ENCODE results near the gene NLK.
"Not testable (repeated sequence)": the region's sequence is repeated elsewhere in the genome, so short reads cannot be mapped to it uniquely, and the experiment has no call there.

NLK gene

DNA sequence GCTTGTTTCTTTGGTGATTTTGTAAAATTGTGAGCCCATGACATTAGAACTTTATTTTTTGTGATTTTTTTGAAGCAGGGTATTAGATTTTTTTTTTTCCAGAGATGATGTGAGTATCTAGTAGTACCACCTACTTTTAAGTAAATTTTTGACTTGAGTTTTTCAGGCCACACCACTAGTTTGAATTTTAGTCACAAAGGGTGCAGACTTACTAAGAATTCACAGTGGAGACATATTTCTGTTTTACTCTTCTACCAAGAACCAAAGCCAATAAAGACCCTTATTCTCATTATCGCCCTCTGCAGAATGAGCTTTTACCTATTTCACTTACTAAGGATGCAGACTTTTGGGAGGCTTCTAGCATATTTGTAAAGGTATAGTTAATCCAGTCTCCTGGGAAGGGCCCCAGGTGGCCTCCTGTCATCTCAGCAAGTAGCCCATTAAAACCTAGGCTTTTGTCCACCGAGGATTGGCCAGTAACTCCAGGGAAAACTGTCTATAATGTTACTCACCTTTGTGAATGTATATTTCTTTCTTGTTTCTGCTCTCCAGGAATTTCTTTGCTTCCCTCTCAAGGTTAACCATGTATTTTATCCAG is 30.6 kb downstream of the NLK start:
- no peak for DNase-seq (ENCODE audit: low spot score)

DNA sequence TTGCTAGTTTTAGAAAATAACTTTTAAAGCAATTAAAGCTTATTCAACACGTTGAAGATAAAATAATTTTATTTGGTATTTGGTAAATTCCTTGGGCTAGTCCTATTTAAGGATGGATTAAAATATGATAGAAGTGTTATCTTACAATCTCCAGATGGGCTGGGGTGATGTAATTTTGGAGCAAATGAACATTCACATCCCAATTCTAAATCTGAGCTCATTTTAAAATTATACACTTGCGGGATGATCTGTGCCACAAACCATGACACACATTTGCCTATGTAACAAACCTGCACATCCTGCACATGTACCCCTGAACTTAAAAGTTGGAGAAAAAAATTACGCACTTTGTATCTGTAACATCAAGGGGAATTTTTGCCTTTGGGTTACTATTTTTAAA is 31.5 kb downstream of the NLK start:
- no peak for DNase-seq (ENCODE audit: low spot score)

DNA sequence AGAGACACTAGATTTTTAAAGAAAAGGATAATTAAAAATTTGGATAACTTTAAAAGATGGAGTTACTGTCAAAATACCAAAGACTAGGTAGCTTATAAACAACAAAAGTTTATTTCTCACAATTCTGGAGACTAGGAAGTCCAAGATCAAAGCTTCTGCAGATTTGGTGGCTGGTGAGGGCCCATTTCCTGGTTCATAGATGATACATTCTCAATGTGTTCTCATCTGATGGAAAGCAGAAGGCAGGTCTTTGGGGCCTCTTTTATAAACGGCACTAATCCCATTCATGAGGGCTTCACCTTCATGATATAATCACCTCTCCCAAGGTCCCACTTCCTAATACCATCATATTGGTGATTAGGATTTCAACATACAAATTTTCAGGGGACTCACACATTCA is 33.7 kb downstream of the NLK start:
- DNase-seq (ENCODE audit: low spot score), result no peak

DNA sequence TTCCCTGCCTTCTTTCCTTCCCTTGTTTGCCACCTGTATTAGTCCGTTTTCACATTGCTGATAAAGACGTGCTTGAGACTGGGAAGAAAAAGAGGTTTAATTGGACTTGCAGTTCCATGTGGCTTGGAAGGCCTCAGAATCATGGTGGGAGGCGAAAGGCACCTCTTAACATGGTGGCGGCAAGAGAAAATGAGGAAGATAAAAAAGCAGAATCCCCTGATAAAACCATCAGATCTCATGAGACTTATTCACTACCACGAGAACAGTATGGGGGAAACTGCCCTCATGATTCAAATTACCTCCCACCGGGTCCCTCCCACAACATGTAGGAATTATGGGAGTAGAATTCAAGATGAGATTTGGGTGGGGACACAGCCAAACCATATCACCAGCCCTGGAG is 34.7 kb downstream of the NLK start:
- DNase-seq (ENCODE audit: low spot score), result not testable (repeated sequence)

DNA sequence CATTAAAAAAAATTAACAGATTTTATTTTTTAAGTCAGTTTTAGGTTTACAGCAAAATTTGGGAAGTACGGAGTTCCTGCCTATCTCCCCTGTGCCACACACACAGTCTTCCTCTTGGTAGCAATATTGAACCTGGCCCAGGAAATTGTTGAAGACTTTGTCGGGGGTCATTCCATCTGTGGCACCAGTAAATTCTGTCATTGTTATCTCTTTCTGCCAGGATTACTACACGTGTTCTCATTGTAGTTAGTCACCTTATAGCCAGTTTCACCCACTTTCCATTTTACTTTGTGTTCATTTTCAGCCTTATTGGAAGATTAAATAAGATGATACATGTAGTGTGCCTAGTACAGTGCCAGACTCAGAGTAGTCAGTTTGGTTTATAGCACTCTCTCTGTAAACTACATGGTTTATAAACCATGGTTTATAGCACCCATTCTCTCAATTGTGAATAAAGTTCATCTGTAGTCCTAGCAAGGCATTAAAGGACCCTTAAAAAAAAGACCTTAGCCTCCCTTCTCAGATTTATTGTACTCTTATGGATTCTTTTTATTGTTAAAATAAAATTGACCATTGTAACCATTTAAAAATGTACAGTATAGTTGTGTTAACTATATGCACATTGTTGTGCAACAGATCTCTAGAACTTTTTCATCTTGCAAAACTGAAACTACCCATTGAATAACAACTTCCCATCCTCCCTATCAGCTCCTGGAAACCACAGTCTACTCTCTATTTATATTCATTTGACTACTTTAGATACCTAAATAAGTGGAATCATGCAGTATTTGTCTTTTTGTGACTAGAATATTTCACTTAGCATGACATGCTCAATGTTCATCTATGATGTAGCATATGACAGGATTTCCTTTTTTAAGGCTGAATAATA is 36.1 kb downstream of the NLK start:
- DNase-seq (ENCODE audit: low spot score), result no peak

DNA sequence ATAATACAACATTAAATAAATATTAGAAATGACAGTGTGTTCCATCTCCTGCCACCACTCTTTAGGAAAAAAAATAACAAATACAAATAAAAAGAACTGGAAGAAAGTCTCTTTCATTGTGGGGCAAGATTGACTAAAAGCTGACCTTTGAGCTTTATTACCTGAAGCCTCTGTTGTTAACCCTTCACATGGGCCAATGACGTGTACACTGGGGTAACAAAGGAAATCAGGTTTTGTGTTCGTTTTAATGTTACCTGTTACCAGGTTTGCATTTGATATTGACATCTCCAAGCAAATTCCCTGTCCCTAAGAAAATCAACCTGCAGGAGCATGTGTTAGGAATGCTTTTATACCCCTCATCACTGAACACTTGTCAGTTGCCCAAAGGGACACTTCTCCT is 39.0 kb downstream of the NLK start:
- no peak for DNase-seq (ENCODE audit: low spot score)

DNA sequence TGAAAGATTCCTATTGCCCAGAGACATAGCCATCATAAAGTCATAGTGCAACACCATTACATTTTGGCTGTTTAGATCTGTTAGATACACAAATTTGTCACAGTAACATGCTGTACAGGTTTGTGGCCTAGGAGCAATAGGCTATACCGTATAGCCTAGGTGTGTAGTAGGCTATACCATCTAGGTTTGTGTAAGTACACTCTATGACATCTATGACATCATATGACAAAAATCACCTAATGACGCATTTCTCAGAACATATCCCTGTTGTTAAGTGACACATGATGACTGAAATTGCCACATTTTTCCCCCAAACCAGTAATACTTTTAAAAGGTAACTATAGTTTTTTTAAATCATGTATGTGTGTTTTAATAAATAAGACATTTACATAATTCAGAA is 43.3 kb downstream of the NLK start:
- no peak for DNase-seq (ENCODE audit: low spot score)

DNA sequence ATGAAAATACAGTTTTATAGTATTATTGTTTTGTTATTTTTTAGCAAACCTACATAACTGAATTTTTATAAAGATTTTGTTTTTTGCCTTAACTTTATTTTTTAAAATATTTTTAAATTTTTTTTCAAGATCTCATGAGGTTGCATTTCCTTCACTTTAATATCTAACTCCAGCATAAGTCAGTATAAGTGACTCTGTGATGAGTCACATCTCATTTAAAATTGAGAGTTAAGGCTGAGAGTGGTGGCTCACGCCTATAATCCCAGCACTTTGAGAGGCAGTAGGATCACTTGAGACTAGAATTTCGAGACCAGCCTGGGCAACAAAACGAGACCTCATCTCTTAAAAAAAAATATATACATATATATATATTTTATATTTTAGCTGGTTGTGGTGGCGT is 44.0 kb downstream of the NLK start:
- DNase-seq (ENCODE audit: low spot score), result no peak

DNA sequence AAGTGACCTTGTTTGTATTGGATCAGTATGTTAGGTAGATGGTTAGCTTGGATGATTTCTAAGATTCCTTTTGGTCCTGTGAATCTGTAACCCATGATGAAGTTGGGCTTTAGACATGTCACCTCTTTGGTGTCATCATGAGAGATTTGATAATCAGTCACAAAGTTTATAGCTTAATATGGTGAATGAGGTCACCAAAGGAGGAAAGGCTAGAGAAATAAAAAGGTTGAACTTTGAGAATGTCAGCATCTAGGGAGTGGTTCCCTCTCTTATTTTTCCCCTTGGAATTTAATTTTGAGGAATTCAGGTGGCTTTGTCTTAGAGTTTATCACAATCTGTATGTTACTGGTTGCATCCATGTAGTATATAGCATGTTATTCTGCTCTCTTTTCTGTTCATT is 45.3 kb downstream of the NLK start:
- no peak for DNase-seq (ENCODE audit: low spot score)

DNA sequence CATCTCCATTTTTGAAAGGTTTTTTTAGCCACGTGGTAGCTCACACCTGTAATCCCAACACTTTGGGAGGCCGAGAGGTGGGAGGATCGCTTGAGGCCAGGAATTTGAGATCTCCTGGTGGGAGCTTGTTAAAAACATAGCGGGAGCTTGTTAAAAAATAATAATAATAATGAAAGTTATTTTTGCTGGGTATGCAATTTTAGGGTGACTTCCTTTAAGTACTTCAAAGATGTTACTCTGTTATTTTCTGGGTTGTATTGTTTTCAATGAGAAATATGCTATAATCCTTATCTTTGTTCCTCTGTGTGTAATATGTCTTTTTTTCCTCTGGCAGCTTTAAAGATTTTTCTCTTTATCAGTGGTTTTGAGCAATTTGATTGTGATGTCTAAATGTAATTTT is 48.1 kb downstream of the NLK start:
- no peak for DNase-seq (ENCODE audit: low spot score)

DNA sequence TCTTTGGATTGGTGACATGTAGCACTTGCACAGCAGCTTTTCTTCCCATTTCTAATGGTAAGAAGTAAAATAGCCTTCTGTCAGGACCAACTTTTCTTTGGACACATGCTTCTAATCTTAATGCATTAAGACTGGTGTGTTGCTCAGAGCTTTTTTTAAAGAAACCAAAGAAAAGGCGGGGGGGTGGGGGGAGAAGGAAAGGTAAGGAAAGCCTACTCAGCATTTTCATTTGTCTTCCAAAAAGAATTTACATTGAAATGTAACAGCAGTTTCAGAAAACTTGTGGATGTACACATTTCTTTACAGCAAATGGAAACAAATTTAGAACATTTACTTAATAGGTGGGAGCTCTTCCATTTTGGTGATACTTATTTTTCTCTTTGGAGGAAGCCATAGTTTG is 49.6 kb downstream of the NLK start:
- DNase-seq (ENCODE audit: low spot score), result no peak

DNA sequence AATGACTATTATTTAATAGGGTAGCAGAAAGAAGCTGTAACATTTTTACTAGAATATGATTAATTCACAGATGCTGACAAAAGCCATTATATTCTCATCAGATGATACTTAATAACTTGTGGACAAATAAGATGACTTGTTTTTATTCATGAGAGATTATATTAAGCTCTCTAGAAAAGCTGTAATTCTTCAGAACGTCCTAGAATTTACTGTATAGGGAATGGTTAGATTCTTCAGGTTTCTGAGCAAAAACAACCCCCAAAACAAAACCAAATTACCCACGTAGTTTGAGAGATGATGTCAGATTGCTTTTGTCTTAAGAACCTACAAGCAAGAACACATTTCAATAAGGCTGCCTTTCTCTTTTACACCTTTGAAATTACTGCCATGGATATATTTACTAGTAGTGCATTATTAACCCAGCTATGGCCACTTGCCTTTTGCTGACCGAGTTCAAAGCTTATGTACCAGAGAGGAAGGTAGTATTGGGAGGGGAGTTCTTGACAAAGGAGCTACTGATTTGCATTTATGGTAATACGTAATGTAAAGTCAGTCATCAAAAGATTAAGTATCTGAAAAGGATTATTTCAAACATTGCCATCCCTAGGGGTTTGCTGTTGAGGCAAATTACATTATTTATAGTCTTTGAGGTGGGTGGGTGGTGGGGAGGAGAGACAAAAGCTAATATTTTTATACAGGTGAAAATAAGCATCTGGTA is 51.7 kb downstream of the NLK start:
- DNase-seq (ENCODE audit: low spot score), result no peak

DNA sequence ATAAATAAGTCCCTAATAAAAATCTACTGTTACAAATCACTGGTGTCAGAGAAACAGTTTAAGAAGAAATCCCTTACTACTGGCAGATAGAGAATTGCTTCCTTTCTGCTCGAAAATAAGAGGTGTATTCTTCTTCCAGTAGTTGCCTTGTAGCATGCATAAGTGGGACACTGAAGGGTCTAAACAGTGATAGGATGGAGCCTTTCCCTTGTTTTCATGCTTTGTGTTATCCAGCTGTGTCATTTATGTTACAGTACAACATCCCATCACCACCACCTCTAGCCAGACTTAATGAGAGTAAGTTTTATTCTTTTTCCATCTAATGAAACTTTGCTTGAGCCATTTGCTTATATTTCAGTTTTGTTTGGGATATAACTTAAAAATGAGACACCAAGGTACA is 54.3 kb downstream of the NLK start:
- no peak for DNase-seq (ENCODE audit: low spot score)

DNA sequence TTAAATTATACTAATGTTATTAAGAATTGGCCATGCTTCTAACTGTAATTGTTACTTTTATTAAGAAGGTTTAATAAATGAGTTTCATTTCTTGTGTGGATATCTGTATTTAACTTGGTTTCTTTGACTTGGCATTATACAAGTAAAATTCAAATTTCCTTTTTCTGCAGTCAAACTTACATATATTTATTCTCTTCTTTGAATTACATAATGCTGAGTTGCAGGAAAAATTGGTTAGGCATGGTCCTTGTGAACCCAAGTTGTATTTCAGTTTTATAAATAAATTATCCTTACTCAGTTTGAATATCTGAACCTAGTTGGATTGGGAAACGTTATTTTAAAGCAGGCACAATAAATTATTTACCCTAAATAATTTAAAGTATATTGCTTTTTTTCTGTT is 54.8 kb downstream of the NLK start:
- no peak for DNase-seq (ENCODE audit: low spot score)

DNA sequence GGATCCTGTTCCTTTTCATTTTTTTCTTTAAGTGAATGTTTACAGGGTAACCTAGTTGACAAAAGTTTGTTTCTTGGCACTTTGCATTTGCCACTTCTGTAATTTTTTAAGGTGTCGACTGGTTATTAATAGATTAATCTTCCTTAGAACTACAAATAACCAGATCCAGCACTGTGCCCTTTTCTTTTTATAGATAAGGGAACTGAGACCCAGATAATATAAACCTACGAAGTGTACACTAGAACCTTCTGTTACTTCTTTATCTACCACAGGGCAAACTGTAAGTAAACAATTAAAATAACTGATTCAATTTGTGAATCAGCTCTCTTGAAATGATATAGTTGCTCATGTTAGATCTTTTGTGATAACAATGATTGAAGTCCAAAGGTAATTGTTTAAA is 55.4 kb downstream of the NLK start:
- DNase-seq (ENCODE audit: low spot score), result no peak

DNA sequence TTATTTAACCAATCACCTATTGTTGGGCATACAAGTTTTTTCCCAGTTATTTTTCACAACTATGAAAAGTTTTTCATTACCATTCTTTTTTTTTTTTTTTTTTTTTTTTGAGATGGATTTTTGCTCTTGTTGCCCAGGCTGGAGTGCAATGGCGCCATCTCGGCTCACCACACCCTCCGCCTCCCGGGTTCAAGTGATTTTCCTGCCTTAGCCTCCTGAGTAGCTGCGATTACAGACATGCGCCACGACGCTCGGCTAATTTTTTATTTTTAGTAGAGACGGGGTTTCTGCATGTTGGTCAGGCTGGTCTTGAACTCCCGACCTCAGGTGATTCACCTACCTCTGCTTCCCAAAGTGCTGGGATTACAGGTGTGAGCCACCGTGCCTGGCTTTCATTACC is 56.1 kb downstream of the NLK start:
- DNase-seq (ENCODE audit: low spot score), result not testable (repeated sequence)

DNA sequence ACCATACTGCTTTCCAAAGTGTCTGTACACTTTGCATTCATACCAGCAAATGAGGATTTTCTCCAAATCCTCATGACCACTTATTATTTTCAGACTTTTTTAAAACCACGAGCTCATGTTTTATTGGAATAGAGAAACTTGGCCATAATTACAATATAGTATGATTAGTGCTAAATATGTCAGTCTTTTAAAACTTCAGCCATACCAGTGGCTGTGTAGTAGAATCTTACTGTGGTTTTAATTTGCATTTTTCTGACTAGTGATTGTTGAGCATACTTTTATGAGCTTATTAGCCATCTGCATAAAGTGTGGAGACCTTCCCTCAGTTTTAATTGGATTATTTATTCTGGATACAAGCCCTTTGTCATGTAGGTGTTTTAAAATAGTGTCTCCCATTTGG is 57.8 kb downstream of the NLK start:
- DNase-seq (ENCODE audit: low spot score), result no peak

DNA sequence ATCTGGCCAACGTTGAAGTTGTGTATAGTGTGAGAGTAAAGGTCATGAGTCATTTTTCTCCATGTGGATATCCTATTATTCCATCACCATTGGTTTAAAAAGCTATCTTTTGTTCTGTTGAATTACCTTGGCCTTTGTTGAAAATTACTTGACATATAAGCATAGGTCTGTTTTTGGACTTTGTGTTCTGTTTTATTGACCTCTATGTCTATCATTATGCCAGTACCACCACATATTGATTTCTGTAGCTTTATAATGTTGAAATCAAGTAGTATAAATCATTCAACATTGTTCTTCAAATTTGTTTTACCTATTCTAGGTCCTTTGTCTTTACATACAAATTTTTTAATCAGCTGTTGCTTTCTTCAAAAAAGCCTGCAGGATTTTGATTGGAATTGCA is 58.5 kb downstream of the NLK start:
- DNase-seq (ENCODE audit: low spot score), result no peak

DNA sequence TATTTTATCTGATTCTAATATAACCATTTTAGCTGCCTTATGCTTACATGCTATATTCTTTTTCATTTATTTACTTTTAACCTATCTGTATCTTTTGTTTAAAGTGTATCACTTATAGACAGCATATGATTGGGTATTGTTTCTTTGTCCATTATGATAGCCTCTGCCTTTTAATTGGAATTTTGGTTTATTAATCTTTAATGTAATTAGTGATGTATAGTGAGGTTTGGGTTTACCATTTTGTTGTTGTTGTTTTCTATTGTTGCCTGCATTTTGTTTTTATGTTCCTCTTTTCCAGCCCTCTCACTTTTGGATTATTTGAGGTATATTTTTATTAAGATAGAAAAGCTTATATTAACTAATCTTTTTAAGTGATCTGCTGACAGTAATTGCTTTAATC is 59.4 kb downstream of the NLK start:
- no peak for DNase-seq (ENCODE audit: low spot score)

DNA sequence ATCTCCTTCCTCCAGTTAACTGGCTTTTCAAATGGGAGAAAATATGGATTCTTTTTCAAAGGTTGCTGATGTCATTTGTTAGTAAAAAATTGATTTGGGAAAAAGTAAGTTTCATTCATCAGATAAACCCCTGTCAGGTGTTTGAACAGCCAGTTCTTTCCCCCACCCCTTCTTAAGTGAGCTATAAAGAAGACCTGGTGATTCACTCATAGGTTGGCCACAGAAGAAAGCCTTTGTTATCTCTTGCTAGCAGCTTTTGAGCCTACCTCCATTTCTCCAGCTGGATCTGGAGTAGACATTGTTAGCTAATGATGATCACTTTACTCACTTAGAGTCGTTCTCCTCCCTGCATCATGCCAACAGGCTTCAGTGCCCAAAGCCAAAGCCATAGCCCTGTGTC is 63.0 kb downstream of the NLK start:
- DNase-seq (ENCODE audit: low spot score), result no peak

DNA sequence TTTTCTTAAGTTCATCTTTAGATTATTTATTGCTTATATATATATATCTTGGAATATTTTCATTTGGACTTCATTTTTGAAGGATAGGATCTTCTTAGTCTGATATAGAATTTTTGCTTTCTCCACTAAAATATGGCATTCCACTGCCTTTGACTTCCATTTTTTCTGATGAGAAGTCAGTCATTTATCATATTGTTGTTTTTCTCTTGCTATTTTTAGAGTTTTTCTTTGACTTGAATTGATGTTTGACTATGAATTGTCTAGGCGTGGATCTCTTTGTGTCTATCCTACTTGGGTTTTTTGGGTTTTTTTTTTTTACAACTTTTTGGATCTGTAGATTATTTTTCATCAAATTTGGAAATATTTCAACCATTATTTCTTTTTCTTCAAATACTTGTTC is 67.7 kb downstream of the NLK start:
- no peak for DNase-seq (ENCODE audit: low spot score)

DNA sequence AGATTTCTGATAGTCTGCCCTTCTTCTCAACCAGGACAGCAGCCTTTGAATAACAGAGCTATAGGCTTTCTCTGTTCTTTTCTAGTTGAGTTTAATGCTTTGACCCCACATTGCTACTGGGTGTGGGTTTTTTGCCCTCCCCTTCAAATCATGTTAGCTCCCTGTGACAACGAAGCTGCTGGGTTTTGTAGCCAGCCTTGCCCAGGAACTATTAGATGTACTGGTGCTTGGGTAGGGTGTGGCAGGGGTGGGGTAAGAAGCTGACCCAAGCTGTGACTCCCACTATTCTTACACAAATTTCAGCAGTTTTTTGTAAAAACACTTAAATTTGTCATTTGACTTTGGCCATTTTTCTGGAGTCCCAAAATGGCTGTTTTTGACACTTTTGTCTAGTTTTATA is 69.7 kb downstream of the NLK start:
- no peak for DNase-seq (ENCODE audit: low spot score)

DNA sequence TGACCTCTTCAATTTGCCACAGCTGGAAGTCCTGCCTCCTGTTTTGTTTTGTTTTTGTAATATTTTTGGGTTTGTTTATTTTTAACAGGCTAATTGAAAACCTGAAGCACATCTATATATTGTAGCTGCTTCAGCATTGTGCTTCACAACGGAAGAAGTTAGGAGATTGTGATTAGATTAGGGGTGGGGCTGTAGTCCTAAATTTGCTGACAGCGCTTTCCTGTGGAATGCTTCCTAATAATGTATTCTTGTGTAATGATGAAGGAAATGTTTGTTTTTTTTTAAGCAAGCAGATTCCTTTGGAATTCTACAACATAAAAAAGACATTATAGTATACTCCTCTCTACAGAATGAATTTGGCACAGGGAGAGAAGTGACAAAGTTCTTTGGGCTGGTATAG is 70.1 kb downstream of the NLK start:
- no peak for DNase-seq (ENCODE audit: low spot score)
